Measurements from ENCODE around the gene EPS8L3. TPM values are rescaled to one million over a fixed set of nuclear protein-coding genes. Genes with fewer than 3 reads are reported as not detected.

EPS8L3 gene
- total RNA-seq (2022; extraction: Qiagen RNA extraction; ENCODE audit: low read depth) = 0.87 to 1.8 TPM (median 1.2 TPM) in 5 replicates

GRCh38 chr1:109763646-109764415 is at the start of gene EPS8L3:
TSS of gene EPS8L3 (minus strand) at chr1:109763923. CDS start at chr1:109761749, 2,174 bp downstream.

GRCh38 chr1:109740615-109741373 is 22.9 kb downstream of the EPS8L3 start, which contains the start of gene GSTM3:
TSS of gene GSTM3 (minus strand) at chr1:109741038. CDS start at chr1:109740287, 751 bp downstream.

GRCh38 chr1:109711593-109712320 is 52.0 kb downstream of the EPS8L3 start, which contains the start of gene GSTM5:
TSS of gene GSTM5 (plus strand) at chr1:109712251. CDS start at chr1:109712313, 62 bp downstream.

Other genes with a start within 250 kb of the EPS8L3 start
- not detected in 5 replicates for gene GPR61, start 224.1 kb downstream of the EPS8L3 start, total RNA-seq (2022; extraction: Qiagen RNA extraction; ENCODE audit: low read depth)
- 4.6 to 5.5 TPM (median 4.8 TPM) in 5 replicates for gene GNAI3, start 215.3 kb downstream of the EPS8L3 start, total RNA-seq (2022; extraction: Qiagen RNA extraction; ENCODE audit: low read depth)
- gene GNAT2, start 144.3 kb downstream of the EPS8L3 start, total RNA-seq (2022; extraction: Qiagen RNA extraction; ENCODE audit: low read depth) = 0.06 to 0.54 TPM in 2 of 5 replicates, not detected in the others
- gene AMPD2, start 144.1 kb downstream of the EPS8L3 start, total RNA-seq (2022; extraction: Qiagen RNA extraction; ENCODE audit: low read depth) = 25.2 to 33.1 TPM (median 31.1 TPM) in 5 replicates
- 7.9 to 10.1 TPM (median 9.5 TPM) in 5 replicates for gene GSTM4, start 107.8 kb downstream of the EPS8L3 start, total RNA-seq (2022; extraction: Qiagen RNA extraction; ENCODE audit: low read depth)
- 3.2 to 5.1 TPM (median 3.4 TPM) in 5 replicates for gene GSTM2, start 95.9 kb downstream of the EPS8L3 start, total RNA-seq (2022; extraction: Qiagen RNA extraction; ENCODE audit: low read depth)
- not detected in 5 replicates for gene GSTM1, start 76.1 kb downstream of the EPS8L3 start, total RNA-seq (2022; extraction: Qiagen RNA extraction; ENCODE audit: low read depth)
- not detected in 5 replicates for gene GSTM5, start 51.7 kb downstream of the EPS8L3 start, total RNA-seq (2022; extraction: Qiagen RNA extraction; ENCODE audit: low read depth)
- 21.7 to 28.1 TPM (median 24.7 TPM) in 5 replicates for gene GSTM3, start 22.9 kb downstream of the EPS8L3 start, total RNA-seq (2022; extraction: Qiagen RNA extraction; ENCODE audit: low read depth)
- gene CSF1, start 146.9 kb upstream of the EPS8L3 start, total RNA-seq (2022; extraction: Qiagen RNA extraction; ENCODE audit: low read depth) = 18.1 to 27.0 TPM (median 25.7 TPM) in 5 replicates
- 46.9 to 56.1 TPM (median 51.4 TPM) in 5 replicates for gene AHCYL1, start 220.8 kb upstream of the EPS8L3 start, total RNA-seq (2022; extraction: Qiagen RNA extraction; ENCODE audit: low read depth)

All from A549 treated with CpdA at 1 μM for 4 hours (cell line).